ENCODE measurements around the gene HSF4.

The HSF4 gene

GRCh38 chr16:67186550-67186950 lies 22.0 kb downstream of the HSF4 start:
- Mint-ChIP-seq H3K36me3 (ENCODE audit: low read depth) (no peaks in the 10 kb centered on the region), H3K27ac (no peak overlapping the region), H3K4me3 (no peak overlapping the region), H3K9me3 (no peaks in the 10 kb centered on the region), H3K4me1 (peaks cover 13% of the 10 kb centered on the region), H3K27me3 (ENCODE audit: low read depth) (peaks cover 10% of the 10 kb centered on the region)
- TF ChIP-seq CTCF (IDR thresholded peaks at IDR 0.05; ENCODE audit: unreplicated experiment in 3 of 3), result no peak

- no peak for TF ChIP-seq CTCF (IDR thresholded peaks at IDR 0.05; ENCODE audit: unreplicated experiment in 3 of 3)
- H3K9me3 Mint-ChIP-seq, result no peaks in the 10 kb centered on the region
- H3K4me1 Mint-ChIP-seq, result peaks cover 18% of the 10 kb centered on the region
- H3K27ac Mint-ChIP-seq, result no peak overlapping the region
- H3K4me3 Mint-ChIP-seq, result no peak overlapping the region
- H3K36me3 Mint-ChIP-seq (ENCODE audit: low read depth), result no peaks in the 10 kb centered on the region
- peaks cover 10% of the 10 kb centered on the region for H3K27me3 Mint-ChIP-seq (ENCODE audit: low read depth)
Observed at GRCh38 chr16:67187175-67187890, 22.8 kb downstream of the HSF4 start.

- Mint-ChIP-seq H3K4me1 (peaks cover 26% of the 10 kb centered on the region), H3K27me3 (ENCODE audit: low read depth) (peaks cover 10% of the 10 kb centered on the region), H3K27ac (no peak overlapping the region), H3K4me3 (peak overlapping the region in 1 of 3 experiments; percentile 57), H3K9me3 (no peaks in the 10 kb centered on the region), H3K36me3 (ENCODE audit: low read depth) (no peaks in the 10 kb centered on the region)
- TF ChIP-seq CTCF (IDR thresholded peaks at IDR 0.05; ENCODE audit: unreplicated experiment in 3 of 3), result no peak
Observed at GRCh38 chr16:67188323-67188722, 23.8 kb downstream of the HSF4 start.

GRCh38 chr16:67188798-67189197 lies 24.3 kb downstream of the HSF4 start:
- Mint-ChIP-seq H3K27ac (no peak overlapping the region), H3K9me3 (no peaks in the 10 kb centered on the region), H3K4me1 (peaks cover 30% of the 10 kb centered on the region), H3K36me3 (ENCODE audit: low read depth) (peaks cover under 1% of the 10 kb centered on the region), H3K4me3 (no peak overlapping the region), H3K27me3 (ENCODE audit: low read depth) (peaks cover 10% of the 10 kb centered on the region)
- TF ChIP-seq CTCF (IDR thresholded peaks at IDR 0.05; ENCODE audit: unreplicated experiment in 3 of 3), result no peak

- H3K36me3 Mint-ChIP-seq (ENCODE audit: low read depth), result peaks cover 10% of the 10 kb centered on the region
- no peaks in the 10 kb centered on the region for H3K9me3 Mint-ChIP-seq
- H3K27me3 Mint-ChIP-seq (ENCODE audit: low read depth), result peaks cover 9% of the 10 kb centered on the region
- H3K27ac Mint-ChIP-seq, result peak within 1 kb of the TSS in 2 of 3 experiments; percentile 6 to 23
- no peak for TF ChIP-seq CTCF (IDR thresholded peaks at IDR 0.05; ENCODE audit: unreplicated experiment in 3 of 3)
- H3K4me3 Mint-ChIP-seq, result peak within 1 kb of the TSS; percentile 86 to 93 (median 89)
- H3K4me1 Mint-ChIP-seq, result peaks cover 33% of the 10 kb centered on the region
Observed at GRCh38 chr16:67190041-67190440, 25.5 kb downstream of the HSF4 start, which contains the start of gene EXOC3L1. EXOC3L1 (minus strand) TSS chr16:67190136; CDS start chr16:67189676, 460 bp downstream.
